Endothelial cell (in vitro differentiated cells): ENCODE data around the gene NOX5. TPM values are rescaled to one million over a fixed set of nuclear protein-coding genes. Genes with fewer than 3 reads are reported as not detected.

Experiments
- DNase-seq: peaks from one replicate; pipeline ENCODE4 v3.0.0; 2021; ENCODE audit warnings: low spot score
- H3K27ac Mint-ChIP-seq: one replicate; pipeline ENCODE4 v1.8.0; 2021; ENCODE audit warnings: mixed read lengths, inconsistent platforms; ENCODE audit not compliant: unreplicated experiment
- H3K27me3 Mint-ChIP-seq: one replicate; pipeline ENCODE4 v1.8.0; 2021; ENCODE audit warnings: mild to moderate bottlenecking, moderate library complexity, mixed read lengths, inconsistent platforms; ENCODE audit not compliant: unreplicated experiment
- H3K36me3 Mint-ChIP-seq: one replicate; pipeline ENCODE4 v1.8.0; 2021; ENCODE audit warnings: mild to moderate bottlenecking, low read depth, mixed read lengths, inconsistent platforms; ENCODE audit not compliant: unreplicated experiment
- H3K4me1 Mint-ChIP-seq: one replicate; pipeline ENCODE4 v1.8.0; 2021; ENCODE audit warnings: mild to moderate bottlenecking, mixed read lengths, inconsistent platforms; ENCODE audit not compliant: unreplicated experiment
- H3K4me3 Mint-ChIP-seq: one replicate; pipeline ENCODE4 v1.8.0; 2021; ENCODE audit warnings: mild to moderate bottlenecking, mixed read lengths, inconsistent platforms; ENCODE audit not compliant: unreplicated experiment
- H3K9me3 Mint-ChIP-seq: one replicate; pipeline ENCODE4 v1.8.0; 2021; ENCODE audit warnings: mixed read lengths, inconsistent platforms; ENCODE audit not compliant: unreplicated experiment
- total RNA-seq: library from RNA; stranded (reverse); fragmentation: NEBNext Ultra II Directional; extraction: Animal tissue kit (Norgen Biotek cat#: 25700); gene quantifications from one replicate; pipeline ENCODE4 v1.2.1, GENCODE V29; 2021; ENCODE audit not compliant: unreplicated experiment
- TF ChIP-seq, protein P1 (sequence below): fragments of 200-600 bp; sonication (generic); IDR thresholded peaks from one replicate; pipeline ENCODE4 v1.5.0; 2021; ENCODE audit warnings: antibody characterized with exemption; ENCODE audit not compliant: unreplicated experiment

NOX5 gene
- total RNA-seq, 1 donor from 2014 or later, result not detected

DNA sequence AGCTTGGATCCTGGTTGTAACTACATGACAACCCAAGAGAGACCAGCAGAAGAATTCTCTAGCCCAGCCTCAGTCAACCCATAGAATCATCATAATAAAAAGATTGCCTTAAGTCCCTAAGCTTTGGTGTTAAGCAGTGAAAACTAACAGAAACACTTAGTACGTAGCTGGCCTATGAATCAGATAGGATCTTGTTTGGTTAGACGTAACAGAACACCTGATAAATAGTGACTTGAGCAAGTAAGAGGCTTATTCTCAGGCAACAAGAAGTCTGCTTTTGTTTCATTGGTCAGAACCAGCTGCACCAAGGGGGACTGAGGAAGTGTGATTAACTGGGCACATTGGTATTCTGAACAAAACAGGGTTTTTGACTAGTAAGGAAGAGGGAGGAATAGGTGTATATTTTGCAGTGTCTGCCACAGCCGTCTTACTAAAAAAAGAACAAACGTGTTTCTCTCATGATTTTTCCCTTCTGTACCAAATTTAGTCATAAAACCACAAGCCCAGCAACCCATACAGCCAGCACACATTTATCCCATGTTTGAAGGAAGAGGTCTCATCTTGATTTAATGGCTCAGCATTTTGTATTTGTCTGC lies 92.6 kb downstream of the NOX5 start:
- Mint-ChIP-seq H3K4me1 (no peaks in the 10 kb centered on the region), H3K27me3 (no peaks in the 10 kb centered on the region), H3K36me3 (no peaks in the 10 kb centered on the region), H3K9me3 (no peaks in the 10 kb centered on the region), H3K27ac (no peak overlapping the region), H3K4me3 (no peak overlapping the region)
- TF ChIP-seq, protein P1, sequence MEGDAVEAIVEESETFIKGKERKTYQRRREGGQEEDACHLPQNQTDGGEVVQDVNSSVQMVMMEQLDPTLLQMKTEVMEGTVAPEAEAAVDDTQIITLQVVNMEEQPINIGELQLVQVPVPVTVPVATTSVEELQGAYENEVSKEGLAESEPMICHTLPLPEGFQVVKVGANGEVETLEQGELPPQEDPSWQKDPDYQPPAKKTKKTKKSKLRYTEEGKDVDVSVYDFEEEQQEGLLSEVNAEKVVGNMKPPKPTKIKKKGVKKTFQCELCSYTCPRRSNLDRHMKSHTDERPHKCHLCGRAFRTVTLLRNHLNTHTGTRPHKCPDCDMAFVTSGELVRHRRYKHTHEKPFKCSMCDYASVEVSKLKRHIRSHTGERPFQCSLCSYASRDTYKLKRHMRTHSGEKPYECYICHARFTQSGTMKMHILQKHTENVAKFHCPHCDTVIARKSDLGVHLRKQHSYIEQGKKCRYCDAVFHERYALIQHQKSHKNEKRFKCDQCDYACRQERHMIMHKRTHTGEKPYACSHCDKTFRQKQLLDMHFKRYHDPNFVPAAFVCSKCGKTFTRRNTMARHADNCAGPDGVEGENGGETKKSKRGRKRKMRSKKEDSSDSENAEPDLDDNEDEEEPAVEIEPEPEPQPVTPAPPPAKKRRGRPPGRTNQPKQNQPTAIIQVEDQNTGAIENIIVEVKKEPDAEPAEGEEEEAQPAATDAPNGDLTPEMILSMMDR, result no peak
- DNase-seq, result no peak

Other genes with a start within 250 kb of the NOX5 start
- 248 TPM for gene ANP32A, start 193.8 kb upstream of the NOX5 start, total RNA-seq
- gene SPESP1, start 84.2 kb upstream of the NOX5 start, total RNA-seq, result not detected
- gene GLCE, start 145.9 kb downstream of the NOX5 start, total RNA-seq, result 8.5 TPM